22Rv1 (cell line): ENCODE data around the gene CELF4.

Experiments
- ZFX ChIP-seq: fragments of 450-650 bp; IDR thresholded peaks from 2 replicates; pipeline ENCODE4 v1.6.1; 2017; ENCODE audit warnings: antibody characterized with exemption, borderline replicate concordance
- TF ChIP-seq, protein P1 (sequence below): fragments of 450-650 bp; IDR thresholded peaks from 2 replicates; pipeline ENCODE4 v1.5.1; 2017; ENCODE audit warnings: mild to moderate bottlenecking

DNA sequence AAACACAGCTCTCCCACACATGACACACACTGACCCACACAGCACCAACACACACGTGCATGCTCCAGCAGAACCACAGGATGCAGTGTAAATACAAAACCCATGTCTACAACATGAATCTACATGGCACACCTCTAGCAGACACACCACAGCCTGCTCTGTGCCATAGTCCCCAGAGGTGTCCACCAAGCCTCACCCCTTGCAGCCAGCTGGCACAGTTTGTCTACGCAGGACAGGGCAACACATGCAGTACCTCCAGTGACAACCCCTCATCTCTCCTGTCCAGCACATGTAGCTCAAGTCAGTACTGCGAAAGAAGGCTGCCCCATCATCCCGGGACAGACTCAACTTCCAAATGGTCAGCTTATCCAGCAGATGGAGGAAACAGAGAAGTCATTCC is 18.9 kb downstream of the CELF4 start:
- TF ChIP-seq, protein P1, sequence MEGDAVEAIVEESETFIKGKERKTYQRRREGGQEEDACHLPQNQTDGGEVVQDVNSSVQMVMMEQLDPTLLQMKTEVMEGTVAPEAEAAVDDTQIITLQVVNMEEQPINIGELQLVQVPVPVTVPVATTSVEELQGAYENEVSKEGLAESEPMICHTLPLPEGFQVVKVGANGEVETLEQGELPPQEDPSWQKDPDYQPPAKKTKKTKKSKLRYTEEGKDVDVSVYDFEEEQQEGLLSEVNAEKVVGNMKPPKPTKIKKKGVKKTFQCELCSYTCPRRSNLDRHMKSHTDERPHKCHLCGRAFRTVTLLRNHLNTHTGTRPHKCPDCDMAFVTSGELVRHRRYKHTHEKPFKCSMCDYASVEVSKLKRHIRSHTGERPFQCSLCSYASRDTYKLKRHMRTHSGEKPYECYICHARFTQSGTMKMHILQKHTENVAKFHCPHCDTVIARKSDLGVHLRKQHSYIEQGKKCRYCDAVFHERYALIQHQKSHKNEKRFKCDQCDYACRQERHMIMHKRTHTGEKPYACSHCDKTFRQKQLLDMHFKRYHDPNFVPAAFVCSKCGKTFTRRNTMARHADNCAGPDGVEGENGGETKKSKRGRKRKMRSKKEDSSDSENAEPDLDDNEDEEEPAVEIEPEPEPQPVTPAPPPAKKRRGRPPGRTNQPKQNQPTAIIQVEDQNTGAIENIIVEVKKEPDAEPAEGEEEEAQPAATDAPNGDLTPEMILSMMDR = no peak
- TF ChIP-seq ZFX = no peak
